Measurements from ENCODE around the gene COTL1. TPM values are rescaled to one million over a fixed set of nuclear protein-coding genes. Genes with fewer than 3 reads are reported as not detected.
A peak's percentile ranks its signal among the peaks of the same experiment; 100 is the strongest.

Gene COTL1
- total RNA-seq, 1 donor from 2014 or later = 359 TPM

DNA sequence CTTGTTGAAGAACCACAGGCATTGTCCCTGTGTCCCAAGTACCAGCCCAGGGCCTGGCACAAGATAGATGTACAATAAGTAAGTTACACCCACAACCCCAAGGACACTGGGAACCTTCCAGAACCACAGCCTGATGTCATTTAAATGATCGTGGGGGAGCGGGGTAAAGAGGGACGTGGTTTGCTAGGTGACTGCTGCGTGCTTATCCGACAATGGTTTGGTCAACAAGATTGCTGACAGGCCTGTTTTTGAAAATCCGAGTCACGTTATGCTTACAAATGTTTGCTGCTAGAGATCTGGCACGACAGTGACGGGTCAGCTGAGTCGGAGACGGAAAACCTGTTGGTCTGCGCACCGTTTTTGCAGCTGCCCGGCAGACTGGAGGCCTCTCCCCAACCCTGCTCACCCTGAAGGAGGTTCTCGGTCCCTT lies 22.8 kb downstream of the COTL1 start:
- no peak overlapping the region for H3K27ac ChIP-seq (ENCODE audit: low read depth, low read length)
- H3K27me3 ChIP-seq (ENCODE audit: insufficient read depth, low read length) = no peaks in the 10 kb centered on the region
- Mint-ChIP-seq H3K9me3 (ENCODE audit: unreplicated experiment) (no peaks in the 10 kb centered on the region), H3K27ac (ENCODE audit: unreplicated experiment) (no peak overlapping the region), H3K4me1 (ENCODE audit: low read depth, unreplicated experiment) (peaks cover 34% of the 10 kb centered on the region), H3K27me3 (ENCODE audit: low read depth, unreplicated experiment) (no peaks in the 10 kb centered on the region), H3K36me3 (ENCODE audit: low read depth, unreplicated experiment) (peaks cover 27% of the 10 kb centered on the region), H3K4me3 (ENCODE audit: unreplicated experiment) (no peak overlapping the region)
- no peak overlapping the region for H2AFZ ChIP-seq (ENCODE audit: low read depth, low read length)
- H3K4me1 ChIP-seq (ENCODE audit: insufficient read depth, low read length) = peaks cover 39% of the 10 kb centered on the region
- peak overlapping the region; percentile 13 for H3K9ac ChIP-seq (ENCODE audit: low read length)
- H3K79me2 ChIP-seq (ENCODE audit: insufficient read depth, low read length) = peaks cover 85% of the 10 kb centered on the region
- DNase-seq (ENCODE audit: low read depth) = no peak
- H3K4me2 ChIP-seq (ENCODE audit: low read length) = no peak overlapping the region
- peaks cover 80% of the 10 kb centered on the region for H4K20me1 ChIP-seq (ENCODE audit: insufficient read depth, low read length)
- H3K9me3 ChIP-seq (ENCODE audit: insufficient read depth, low read depth, low read length) = no peaks in the 10 kb centered on the region
- H3K4me3 ChIP-seq (ENCODE audit: insufficient read depth, low read depth, low read length) = no peak overlapping the region
- no peaks in the 10 kb centered on the region for H3K36me3 ChIP-seq (ENCODE audit: insufficient read depth, low read length)
- no peak for TF ChIP-seq EZH2 (IDR thresholded peaks at IDR 0.05; ENCODE audit: insufficient read depth, low read length)
- TF ChIP-seq, protein P1, sequence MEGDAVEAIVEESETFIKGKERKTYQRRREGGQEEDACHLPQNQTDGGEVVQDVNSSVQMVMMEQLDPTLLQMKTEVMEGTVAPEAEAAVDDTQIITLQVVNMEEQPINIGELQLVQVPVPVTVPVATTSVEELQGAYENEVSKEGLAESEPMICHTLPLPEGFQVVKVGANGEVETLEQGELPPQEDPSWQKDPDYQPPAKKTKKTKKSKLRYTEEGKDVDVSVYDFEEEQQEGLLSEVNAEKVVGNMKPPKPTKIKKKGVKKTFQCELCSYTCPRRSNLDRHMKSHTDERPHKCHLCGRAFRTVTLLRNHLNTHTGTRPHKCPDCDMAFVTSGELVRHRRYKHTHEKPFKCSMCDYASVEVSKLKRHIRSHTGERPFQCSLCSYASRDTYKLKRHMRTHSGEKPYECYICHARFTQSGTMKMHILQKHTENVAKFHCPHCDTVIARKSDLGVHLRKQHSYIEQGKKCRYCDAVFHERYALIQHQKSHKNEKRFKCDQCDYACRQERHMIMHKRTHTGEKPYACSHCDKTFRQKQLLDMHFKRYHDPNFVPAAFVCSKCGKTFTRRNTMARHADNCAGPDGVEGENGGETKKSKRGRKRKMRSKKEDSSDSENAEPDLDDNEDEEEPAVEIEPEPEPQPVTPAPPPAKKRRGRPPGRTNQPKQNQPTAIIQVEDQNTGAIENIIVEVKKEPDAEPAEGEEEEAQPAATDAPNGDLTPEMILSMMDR (IDR thresholded peaks at IDR 0.05; ENCODE audit: insufficient read depth, low read depth, low read length) = no peak
- FAIRE-seq = no peak

GRCh38 chr16:84594725-84595038 lies 23.2 kb downstream of the COTL1 start:
- peaks cover 36% of the 10 kb centered on the region for H3K4me1 ChIP-seq (ENCODE audit: insufficient read depth, low read length)
- no peak overlapping the region for H3K4me3 Mint-ChIP-seq (ENCODE audit: unreplicated experiment)
- H3K36me3 ChIP-seq (ENCODE audit: insufficient read depth, low read length) = peaks cover 2% of the 10 kb centered on the region
- DNase-seq (ENCODE audit: low read depth) (no peak), FAIRE-seq (no peak)
- H3K9ac ChIP-seq (ENCODE audit: low read length) = peak overlapping the region; percentile 13
- no peak overlapping the region for H2AFZ ChIP-seq (ENCODE audit: low read depth, low read length)
- peaks cover 30% of the 10 kb centered on the region for H3K36me3 Mint-ChIP-seq (ENCODE audit: low read depth, unreplicated experiment)
- no peak overlapping the region for H3K4me2 ChIP-seq (ENCODE audit: low read length)
- H3K4me3 ChIP-seq (ENCODE audit: insufficient read depth, low read depth, low read length) = no peak overlapping the region
- TF ChIP-seq, protein P1 (IDR thresholded peaks at IDR 0.05; ENCODE audit: insufficient read depth, low read depth, low read length) = no peak
- no peak for TF ChIP-seq EZH2 (IDR thresholded peaks at IDR 0.05; ENCODE audit: insufficient read depth, low read length)
- no peaks in the 10 kb centered on the region for H3K27me3 ChIP-seq (ENCODE audit: insufficient read depth, low read length)
- peaks cover 89% of the 10 kb centered on the region for H3K79me2 ChIP-seq (ENCODE audit: insufficient read depth, low read length)
- H3K27me3 Mint-ChIP-seq (ENCODE audit: low read depth, unreplicated experiment) = no peaks in the 10 kb centered on the region
- H3K9me3 ChIP-seq (ENCODE audit: insufficient read depth, low read depth, low read length) = no peaks in the 10 kb centered on the region
- no peaks in the 10 kb centered on the region for H3K9me3 Mint-ChIP-seq (ENCODE audit: unreplicated experiment)
- no peak overlapping the region for H3K27ac Mint-ChIP-seq (ENCODE audit: unreplicated experiment)
- H3K27ac ChIP-seq (ENCODE audit: low read depth, low read length) = no peak overlapping the region
- H3K4me1 Mint-ChIP-seq (ENCODE audit: low read depth, unreplicated experiment) = peaks cover 30% of the 10 kb centered on the region
- peaks cover 83% of the 10 kb centered on the region for H4K20me1 ChIP-seq (ENCODE audit: insufficient read depth, low read length)

GRCh38 chr16:84593825-84594724 lies 23.8 kb downstream of the COTL1 start:
- Mint-ChIP-seq H3K4me3 (ENCODE audit: unreplicated experiment) (no peak overlapping the region), H3K36me3 (ENCODE audit: low read depth, unreplicated experiment) (peaks cover 35% of the 10 kb centered on the region), H3K27me3 (ENCODE audit: low read depth, unreplicated experiment) (no peaks in the 10 kb centered on the region), H3K27ac (ENCODE audit: unreplicated experiment) (no peak overlapping the region), H3K9me3 (ENCODE audit: unreplicated experiment) (no peaks in the 10 kb centered on the region), H3K4me1 (ENCODE audit: low read depth, unreplicated experiment) (peaks cover 24% of the 10 kb centered on the region)
- TF ChIP-seq, protein P1 (IDR thresholded peaks at IDR 0.05; ENCODE audit: insufficient read depth, low read depth, low read length) = no peak
- TF ChIP-seq EZH2 (IDR thresholded peaks at IDR 0.05; ENCODE audit: insufficient read depth, low read length) = no peak
- peaks cover 94% of the 10 kb centered on the region for H3K79me2 ChIP-seq (ENCODE audit: insufficient read depth, low read length)
- H3K4me3 ChIP-seq (ENCODE audit: insufficient read depth, low read depth, low read length) = no peak overlapping the region
- no peak overlapping the region for H3K9ac ChIP-seq (ENCODE audit: low read length)
- no peaks in the 10 kb centered on the region for H3K9me3 ChIP-seq (ENCODE audit: insufficient read depth, low read depth, low read length)
- peaks cover 85% of the 10 kb centered on the region for H4K20me1 ChIP-seq (ENCODE audit: insufficient read depth, low read length)
- no peak overlapping the region for H2AFZ ChIP-seq (ENCODE audit: low read depth, low read length)
- no peak for FAIRE-seq
- H3K4me2 ChIP-seq (ENCODE audit: low read length) = peak overlapping the region; percentile 1
- H3K4me1 ChIP-seq (ENCODE audit: insufficient read depth, low read length) = peaks cover 30% of the 10 kb centered on the region
- no peaks in the 10 kb centered on the region for H3K27me3 ChIP-seq (ENCODE audit: insufficient read depth, low read length)
- DNase-seq (ENCODE audit: low read depth) = no peak
- H3K36me3 ChIP-seq (ENCODE audit: insufficient read depth, low read length) = peaks cover 8% of the 10 kb centered on the region
- H3K27ac ChIP-seq (ENCODE audit: low read depth, low read length) = no peak overlapping the region

All from astrocyte (in vitro differentiated cells and primary cell).